Activated T-cell treated with anti-CD3 and anti-CD28 coated beads for 24 hours (primary cell): Measurements from ENCODE around the gene TMED7.
"Not testable (repeated sequence)": the region's sequence is repeated elsewhere in the genome, so short reads cannot be mapped to it uniquely, and the experiment has no call there.

Experiments
- DNase-seq: peaks from one replicate; pipeline ENCODE4 v3.0.0-alpha.2; 2020; ENCODE audit warnings: low read depth

Gene TMED7

DNA sequence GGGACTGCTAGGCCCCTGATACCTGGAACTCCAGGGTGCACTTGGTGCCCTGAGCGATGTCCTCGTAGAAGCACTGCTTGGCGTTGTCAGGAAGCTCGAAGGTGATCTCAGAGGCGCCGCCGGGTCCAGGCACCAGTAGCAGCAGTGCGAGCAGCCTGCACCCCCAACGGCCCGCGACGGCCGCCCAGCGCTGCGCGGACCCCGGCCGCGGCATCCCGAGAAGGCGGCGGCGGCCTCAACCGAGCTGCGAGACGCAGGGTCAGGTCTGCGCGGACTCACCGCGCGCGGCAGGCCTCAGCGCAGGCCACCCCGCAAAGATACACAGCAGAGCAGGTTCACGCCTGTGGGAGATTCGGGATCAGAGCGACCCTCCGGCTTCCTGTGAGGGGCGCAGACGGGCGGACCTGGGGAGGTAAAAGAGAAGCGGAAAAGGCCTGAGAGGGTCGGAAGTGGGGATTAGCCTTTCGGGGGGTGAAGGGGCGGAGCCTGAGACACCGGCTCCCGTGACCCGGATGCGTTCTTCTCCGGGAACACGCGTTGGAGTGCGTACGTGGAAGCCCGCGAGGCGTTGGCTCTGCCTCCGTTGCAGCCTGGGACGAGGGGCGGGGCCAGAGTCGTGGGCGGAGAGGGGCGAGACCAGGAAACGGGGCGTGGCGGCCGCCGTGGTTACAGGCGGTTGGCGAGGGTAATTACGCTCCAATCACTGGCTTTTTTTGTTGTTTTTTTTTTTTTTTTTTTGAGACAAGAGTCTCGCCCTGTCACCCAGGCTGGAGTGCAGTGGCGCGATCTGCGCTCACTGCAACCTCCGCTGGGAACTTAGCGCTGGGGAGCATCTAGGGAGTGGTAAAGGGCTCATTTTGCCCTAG lies at the start of gene TMED7:
TMED7 (minus strand) TSS at position 458 of the 866 bp plus-strand sequence; CDS start at position 214, 244 bp downstream.
- DNase-seq = peak; percentile 100

DNA sequence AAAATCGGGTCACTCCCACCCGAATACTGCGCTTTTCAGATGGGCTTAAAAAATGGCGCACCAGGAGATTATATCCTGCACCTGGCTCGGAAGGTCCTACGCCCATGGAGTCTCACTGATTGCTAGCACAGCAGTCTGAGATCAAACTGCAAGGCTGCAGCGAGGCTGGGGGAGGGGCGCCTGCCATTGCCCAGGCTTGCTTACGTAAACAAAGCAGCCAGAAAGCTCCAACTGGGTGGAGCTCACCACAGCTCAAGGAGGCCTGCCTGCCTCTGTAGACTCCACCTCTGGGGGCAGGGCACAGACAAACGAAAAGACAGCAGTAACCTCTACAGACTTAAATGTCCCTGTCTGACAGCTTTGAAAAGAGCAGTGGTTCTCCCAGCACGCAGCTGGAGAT lies 48.9 kb upstream of the TMED7 start:
- DNase-seq = not testable (repeated sequence)

DNA sequence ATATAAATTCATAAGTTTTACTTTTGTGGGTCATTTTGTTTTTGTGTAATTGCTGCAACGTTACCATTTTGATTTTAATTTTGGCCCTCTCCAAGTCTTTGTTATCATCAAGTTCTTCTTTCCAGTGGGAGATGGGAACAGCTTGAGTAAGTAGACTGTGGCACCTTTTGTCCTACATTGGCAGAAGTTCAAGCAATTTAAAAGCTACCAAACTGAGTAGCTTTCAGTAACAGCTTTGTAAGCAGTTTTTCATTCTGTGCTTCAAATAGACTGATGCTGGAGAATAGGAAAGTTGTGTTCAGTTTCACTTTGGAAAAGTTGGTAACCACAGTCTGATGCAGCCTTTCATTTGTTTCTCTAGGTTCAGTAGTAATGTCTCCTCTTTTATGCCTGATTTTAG lies 47.8 kb upstream of the TMED7 start:
- no peak for DNase-seq

DNA sequence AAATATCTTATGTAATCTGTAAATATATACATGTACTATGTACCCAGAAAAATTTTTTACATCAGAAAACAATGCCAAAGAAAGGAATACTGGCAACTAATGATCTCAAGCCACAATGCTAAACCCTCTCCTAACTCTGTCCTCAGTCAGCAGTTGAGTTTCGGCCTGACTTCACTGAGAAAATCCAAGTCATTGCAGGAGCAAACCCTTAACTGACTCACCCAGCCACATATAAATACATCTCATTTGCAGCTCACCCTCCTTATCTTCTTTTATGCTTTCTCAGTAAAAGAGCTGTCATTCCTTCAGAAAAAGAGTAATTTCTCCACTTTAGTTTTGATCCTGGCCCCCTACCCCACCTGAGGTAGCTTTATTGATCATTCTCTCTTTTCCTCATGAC lies 46.1 kb upstream of the TMED7 start:
- no peak for DNase-seq

DNA sequence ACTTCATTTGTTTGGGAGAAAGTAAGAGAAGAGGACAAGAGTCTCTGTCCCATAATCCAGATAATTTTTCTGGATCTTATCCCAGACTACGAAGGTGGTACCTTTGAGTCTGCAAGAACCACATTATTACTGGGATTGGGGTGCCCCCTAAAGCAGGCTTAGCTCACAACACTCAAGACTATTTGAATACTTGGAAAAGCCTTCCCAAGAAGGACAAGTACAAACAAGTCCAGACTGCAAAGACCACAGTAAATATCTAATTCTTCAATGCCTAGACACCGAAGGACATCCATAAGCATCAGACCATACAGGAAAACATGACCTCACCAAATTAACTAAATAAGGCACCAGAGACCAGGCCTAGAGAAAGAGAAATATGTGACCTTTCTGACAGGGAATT lies 40.2 kb upstream of the TMED7 start:
- no peak for DNase-seq

DNA sequence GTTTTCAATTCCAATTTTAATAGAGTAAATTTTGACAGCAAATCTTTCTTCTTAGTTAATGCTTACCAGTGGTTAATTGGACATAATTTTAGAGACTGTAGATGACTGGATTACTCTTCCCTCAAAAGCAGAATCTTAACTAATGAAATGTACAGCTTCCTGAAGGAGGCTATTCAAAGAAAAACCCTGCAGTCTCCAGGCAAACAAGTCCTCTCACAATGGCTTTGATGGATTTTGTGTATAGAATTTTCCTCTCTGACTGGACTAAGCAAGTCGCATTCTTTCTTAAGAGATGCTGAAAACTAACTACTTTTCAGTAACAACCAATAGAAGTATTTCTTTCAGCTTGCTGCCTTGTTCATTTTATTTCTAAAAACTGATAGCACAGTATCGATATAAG lies 35.7 kb upstream of the TMED7 start:
- DNase-seq = no peak

- DNase-seq = no peak
Observed at GRCh38 chr5:115661101-115661500, 35.3 kb upstream of the TMED7 start.

GRCh38 chr5:115657881-115658233 lies 32.0 kb upstream of the TMED7 start:
- DNase-seq = no peak

DNA sequence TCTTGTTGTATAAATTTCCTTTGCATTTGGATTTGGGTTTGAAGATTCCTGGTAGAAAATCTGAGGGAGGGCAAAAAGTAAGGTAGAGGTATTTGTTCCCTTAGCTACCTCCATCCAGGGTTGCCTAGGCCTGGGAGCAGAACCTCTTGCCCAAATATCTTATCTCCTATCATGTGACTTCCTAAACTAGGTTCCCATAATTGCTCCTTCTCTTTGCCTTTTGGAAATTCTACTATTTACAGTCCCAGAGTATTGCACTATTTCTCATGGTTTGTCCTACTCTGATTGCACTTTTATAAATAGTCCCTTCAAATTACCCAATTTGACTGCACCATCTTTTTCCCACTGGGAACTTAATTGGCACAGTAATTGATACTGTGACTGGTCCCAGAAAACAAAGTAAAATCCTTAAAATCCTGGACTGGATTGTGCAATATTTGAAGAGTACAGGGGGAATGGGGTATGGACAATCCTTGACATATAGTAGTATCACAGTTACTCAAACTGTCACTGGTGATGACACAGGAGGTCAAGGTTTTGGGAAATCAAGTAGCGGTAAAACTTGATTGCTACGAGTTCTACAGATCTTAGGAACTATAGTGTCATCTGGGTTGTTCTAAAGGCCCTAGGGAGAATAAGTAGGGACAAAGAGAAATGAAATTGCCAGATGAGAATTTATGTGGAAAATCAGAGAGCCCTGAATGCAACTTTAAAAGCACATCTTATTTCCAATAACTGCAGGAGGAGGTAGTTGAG lies 31.5 kb upstream of the TMED7 start:
- DNase-seq = no peak

DNA sequence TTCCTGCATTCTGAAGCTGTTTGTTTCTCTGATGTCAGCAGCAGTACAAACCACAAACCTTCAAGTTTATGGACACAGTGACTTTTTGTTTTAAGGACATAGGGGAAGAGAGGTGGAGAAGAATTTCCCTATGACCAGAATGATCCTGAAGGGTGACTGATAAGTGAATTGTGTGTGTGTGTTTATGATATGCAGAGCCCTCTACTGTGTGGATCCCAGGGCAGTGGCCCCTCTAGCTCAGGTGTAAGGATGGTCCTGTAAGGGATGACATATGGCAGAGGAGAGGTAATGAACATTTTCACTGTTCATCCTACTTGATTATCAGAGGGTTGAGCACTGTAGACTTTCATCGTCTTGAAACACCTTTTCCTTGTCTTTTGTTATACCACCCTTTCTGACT lies 30.6 kb upstream of the TMED7 start:
- DNase-seq = no peak

GRCh38 chr5:115655994-115656393 lies 30.2 kb upstream of the TMED7 start:
- DNase-seq = no peak

DNA sequence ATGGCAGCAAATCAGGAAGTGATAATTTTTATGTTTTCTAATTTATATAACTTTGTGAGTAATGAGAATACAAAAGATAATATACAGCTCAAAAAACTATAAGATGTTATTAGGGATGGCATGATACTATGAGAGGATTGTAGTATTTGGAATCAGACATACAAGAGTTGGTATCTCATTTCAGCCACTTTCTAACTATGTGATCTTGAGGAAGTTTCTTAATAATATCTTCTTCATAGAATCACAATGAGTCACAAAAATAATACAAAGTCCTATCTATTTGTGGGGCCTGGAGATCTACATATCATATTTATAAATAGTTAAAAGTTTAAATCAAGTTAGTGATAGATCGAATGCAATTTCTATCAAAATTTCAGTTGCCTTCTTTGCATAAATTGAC lies 23.7 kb upstream of the TMED7 start:
- DNase-seq = no peak

GRCh38 chr5:115648056-115648455 lies 22.2 kb upstream of the TMED7 start:
- DNase-seq = no peak

- DNase-seq = not testable (repeated sequence)
Observed at GRCh38 chr5:115645386-115645785, 19.6 kb upstream of the TMED7 start.

DNA sequence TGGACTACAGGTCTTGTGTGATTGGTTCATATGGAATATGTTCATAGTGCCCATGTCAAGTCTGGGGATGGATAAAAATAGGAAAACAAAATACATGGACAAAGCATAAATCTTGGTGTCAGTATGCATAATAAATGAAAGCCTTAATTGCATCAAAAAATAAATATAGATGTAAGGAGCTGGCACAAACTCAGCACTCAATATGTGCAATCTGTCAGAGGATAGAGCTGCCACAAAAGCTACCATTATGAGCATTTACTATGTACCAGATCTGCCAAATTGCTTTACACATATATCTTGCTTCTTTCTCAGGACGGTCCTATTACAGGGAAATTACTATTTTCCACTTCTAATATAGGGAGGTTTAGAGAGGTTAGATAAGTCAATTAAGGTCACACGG lies 18.2 kb upstream of the TMED7 start:
- no peak for DNase-seq

GRCh38 chr5:115641948-115642347 lies 16.1 kb upstream of the TMED7 start:
- no peak for DNase-seq

DNA sequence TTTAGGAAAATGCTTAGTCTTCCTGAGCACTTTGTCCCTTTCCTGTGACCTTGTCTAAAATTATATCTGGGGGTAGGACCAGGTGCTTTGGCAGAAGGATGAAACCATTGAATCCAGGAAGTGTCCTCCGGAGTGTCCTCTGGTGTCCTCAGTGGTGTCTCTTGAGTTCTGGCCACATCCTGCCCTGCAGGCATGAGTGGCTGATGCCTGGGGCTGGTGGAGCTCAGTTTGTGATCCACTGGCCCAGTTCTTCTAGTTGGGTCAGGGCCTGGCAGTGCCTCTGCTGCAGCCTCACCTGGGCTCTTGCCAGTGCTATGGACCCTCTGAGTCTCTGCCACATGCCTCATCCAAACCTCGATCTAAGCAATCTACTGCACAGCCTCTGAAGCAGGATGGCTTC lies 14.4 kb upstream of the TMED7 start:
- no peak for DNase-seq

- DNase-seq = no peak
Observed at GRCh38 chr5:115639377-115639776, 13.5 kb upstream of the TMED7 start.

GRCh38 chr5:115637507-115637906 lies 11.7 kb upstream of the TMED7 start:
- no peak for DNase-seq

DNA sequence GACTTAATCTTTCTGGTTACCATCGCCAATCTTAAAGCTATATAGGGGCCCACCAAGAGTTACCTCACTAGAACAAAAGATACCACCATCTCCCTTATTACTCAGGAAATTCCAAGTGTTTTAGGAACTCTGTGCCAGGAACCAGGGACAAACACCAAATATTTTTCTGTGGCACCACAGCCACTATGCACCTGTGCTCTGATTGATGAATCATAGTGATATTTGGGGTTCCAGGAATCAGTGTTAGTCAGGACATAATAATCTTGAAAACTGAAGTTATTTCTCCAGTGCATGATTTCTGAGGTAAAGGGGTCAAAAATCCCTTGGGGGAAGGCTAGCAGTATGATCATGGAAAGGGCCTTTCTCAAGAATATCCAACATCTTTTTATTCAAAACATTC lies 10.2 kb upstream of the TMED7 start:
- no peak for DNase-seq

DNA sequence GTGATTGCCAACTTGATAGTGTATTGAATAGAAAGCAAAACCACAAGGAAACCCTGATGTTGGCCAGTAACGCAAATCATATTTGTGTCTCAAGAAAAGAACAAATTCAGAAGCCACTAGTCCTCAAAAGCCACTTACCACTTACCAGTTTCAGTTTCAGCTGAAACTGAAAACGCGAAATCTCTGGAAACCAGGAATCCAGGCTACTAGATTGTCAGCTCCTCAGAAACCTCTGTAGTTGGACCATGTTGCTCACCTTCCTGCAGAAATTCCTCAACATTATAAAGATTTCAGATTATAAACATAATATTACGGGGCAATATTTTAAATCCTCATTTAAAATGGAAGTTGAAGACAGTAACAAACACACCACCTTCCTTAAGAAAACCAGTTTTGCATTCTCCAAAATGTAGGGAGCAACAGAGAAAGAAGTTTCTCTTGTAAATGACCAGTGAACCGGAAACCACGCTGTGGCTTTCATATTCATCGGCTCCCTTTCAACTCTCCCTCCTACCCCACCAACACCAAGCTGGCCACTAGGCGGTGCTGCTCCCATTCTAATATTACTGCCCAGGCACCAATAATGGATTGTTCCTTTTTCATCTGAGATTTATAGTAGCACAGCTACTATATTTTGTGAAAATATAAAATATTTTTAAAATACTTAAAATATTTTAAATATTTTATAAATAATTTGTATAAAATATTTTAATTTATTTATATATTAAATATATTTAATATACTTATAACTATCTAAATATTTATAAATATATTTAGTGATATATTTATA lies 8.7 kb upstream of the TMED7 start:
- peak; percentile 79 for DNase-seq

GRCh38 chr5:115629903-115630302 lies 4.1 kb upstream of the TMED7 start:
- no peak for DNase-seq
